SK-N-SH (cell line): Measurements from ENCODE around the gene PRPS1. TPM values are rescaled to one million over a fixed set of nuclear protein-coding genes. Genes with fewer than 3 reads are reported as not detected.

Source experiments
- CTCF ChIA-PET: fragments of 300-600, 350-600 bp; formaldehyde crosslinking; extraction: SDS; loops from one replicate; lab custom pipeline; 2021; lab: Yijun Ruan, JAX
- POLR2A ChIA-PET: fragments of 350-600 bp; sonication (Branson Sonifier 250); formaldehyde crosslinking; extraction: SDS; loops from one replicate; lab custom pipeline; 2020; ENCODE audit warnings: antibody characterized with exemption, inconsistent platforms; lab: Yijun Ruan, JAX
- DNase-seq: peaks from one replicate; pipeline ENCODE4 v3.0.0; 2012
- H2AFZ ChIP-seq: fragments of 200-600 bp; sonication (generic); 2 replicates; pipeline ENCODE4 v1.8.1; 2016; ENCODE audit warnings: antibody characterized with exemption, mild to moderate bottlenecking, low read depth
- H3F3A ChIP-seq: fragments of 200-600 bp; sonication (generic); replicated peaks from 2 replicates; pipeline ENCODE3; 2016; ENCODE audit warnings: antibody characterized with exemption, mild to moderate bottlenecking; ENCODE audit not compliant: insufficient read depth
- H3K27ac ChIP-seq, 2 experiments: fragments of 200-500 bp in 1 of 2; fragments of 200-600 bp in 1 of 2; sonication (Bioruptor generic) in 1 of 2; sonication (generic), shearing (Covaris generic) in 1 of 2; 2 replicates each; pipeline versions ENCODE4 v1.5.1 to v1.6.1; 2014 to 2016; ENCODE audit warnings: low read depth in 2 of 2, inconsistent platforms in 1 of 2, low read length in 1 of 2, mild to moderate bottlenecking in 1 of 2, mixed read lengths in 1 of 2
- H3K27me3 ChIP-seq: fragments of 200-600 bp; sonication (generic), shearing (Covaris generic); 2 replicates; pipeline ENCODE4 v1.6.1; 2016; ENCODE audit warnings: mixed run types; ENCODE audit not compliant: insufficient read depth
- H3K36me3 ChIP-seq, 2 experiments: fragments of 200-500 bp in 1 of 2; fragments of 200-600 bp in 1 of 2; sonication (Bioruptor generic) in 1 of 2; sonication (generic) in 1 of 2; replicated peaks in 1 of 2; 2 replicates each; pipeline versions ENCODE3 to v1.5.1; 2014 to 2016; ENCODE audit warnings: low read length in 1 of 2, mild to moderate bottlenecking in 1 of 2; ENCODE audit not compliant: insufficient read depth in 2 of 2, control insufficient read depth in 1 of 2
- H3K4me1 ChIP-seq, 2 experiments: fragments of 200-500 bp in 1 of 2; fragments of 200-600 bp in 1 of 2; sonication (Bioruptor generic) in 1 of 2; sonication (generic), shearing (Covaris generic) in 1 of 2; 2 replicates each; pipeline versions ENCODE4 v1.5.1 to v1.6.1; 2014 to 2016; ENCODE audit warnings: low read depth in 1 of 2, low read length in 1 of 2, mixed run types in 1 of 2; ENCODE audit not compliant: insufficient read depth in 2 of 2, control insufficient read depth in 1 of 2
- H3K4me2 ChIP-seq: fragments of 200-600 bp; sonication (generic), shearing (Covaris generic); 2 replicates; pipeline ENCODE4 v1.6.1; 2017; ENCODE audit warnings: mixed run types
- H3K4me3 ChIP-seq, 2 experiments: fragments of 200-500 bp in 1 of 2; fragments of 200-600 bp in 1 of 2; sonication (Bioruptor generic) in 1 of 2; sonication (generic), shearing (Covaris generic) in 1 of 2; 2 replicates each; pipeline versions ENCODE4 v1.5.1 to v1.8.1; 2014 to 2016; ENCODE audit warnings: low read depth in 2 of 2, inconsistent platforms in 1 of 2, low read length in 1 of 2, mild to moderate bottlenecking in 1 of 2, mixed read lengths in 1 of 2, moderate library complexity in 1 of 2
- H3K79me2 ChIP-seq: fragments of 200-600 bp; sonication (generic); 2 replicates; pipeline ENCODE4 v1.8.1; 2017; ENCODE audit warnings: mild to moderate bottlenecking; ENCODE audit not compliant: insufficient read depth
- H3K9ac ChIP-seq: fragments of 200-600 bp; sonication (generic); 2 replicates; pipeline ENCODE4 v1.6.1; 2017; ENCODE audit warnings: mixed run types
- H3K9me2 ChIP-seq: fragments of 200-600 bp; sonication (generic); 2 replicates; pipeline ENCODE4 v1.6.1; 2017; ENCODE audit warnings: mixed run types
- H3K9me3 ChIP-seq: fragments of 200-600 bp; sonication (generic); 2 replicates; pipeline ENCODE4 v1.6.1; 2017; ENCODE audit warnings: mixed run types, mild to moderate bottlenecking, moderate library complexity
- H4K20me1 ChIP-seq: fragments of 200-600 bp; sonication (generic); 2 replicates; pipeline ENCODE4 v1.6.1; 2017; ENCODE audit warnings: mild to moderate bottlenecking, mixed run types; ENCODE audit not compliant: insufficient read depth
- CTCF ChIP-seq: fragments of 200-600 bp; sonication (generic); IDR thresholded peaks from 2 replicates; pipeline ENCODE4 v1.6.1; 2017; ENCODE audit warnings: antibody characterized with exemption, mild to moderate bottlenecking, moderate library complexity
- EZH2phosphoT487 ChIP-seq: fragments of 200-600 bp; sonication (generic); IDR thresholded peaks from 2 replicates; pipeline ENCODE4 v1.6.1; 2017; ENCODE audit warnings: low read depth, mixed run types, mild to moderate bottlenecking, antibody characterized with exemption, moderate library complexity, borderline replicate concordance
- FOSL2 ChIP-seq: IDR thresholded peaks from 2 replicates; pipeline ENCODE4 v1.4.0; 2012; ENCODE audit warnings: low read depth, mild to moderate bottlenecking, moderate library complexity, borderline replicate concordance
- GATA2 ChIP-seq: sonication (generic); formaldehyde crosslinking; IDR thresholded peaks from 2 replicates; pipeline ENCODE4 v1.5.0; 2020; ENCODE audit warnings: mild to moderate bottlenecking, missing genetic modification reagents
- JUND ChIP-seq: IDR thresholded peaks from 2 replicates; pipeline ENCODE4 v1.4.0; 2012
- MAX ChIP-seq: IDR thresholded peaks from 2 replicates; pipeline ENCODE4 v1.4.0; 2012; ENCODE audit warnings: low read depth
- MXI1 ChIP-seq: IDR thresholded peaks from 2 replicates; pipeline ENCODE4 v1.6.1; 2012; ENCODE audit warnings: mild to moderate bottlenecking, low read depth, low read length, improper control_type of control experiment
- NFIC ChIP-seq: IDR thresholded peaks from 2 replicates; pipeline ENCODE4 v1.4.0; 2012; ENCODE audit warnings: borderline replicate concordance
- RCOR1 ChIP-seq: fragments of 150-350 bp; IDR thresholded peaks from 2 replicates; pipeline ENCODE4 v1.6.1; 2017; ENCODE audit warnings: antibody characterized with exemption, low read length
- RXRA ChIP-seq: IDR thresholded peaks from 2 replicates; pipeline ENCODE4 v1.4.0; 2012; ENCODE audit warnings: low read depth, mild to moderate bottlenecking, borderline replicate concordance
- TCF12 ChIP-seq: IDR thresholded peaks from 2 replicates; pipeline ENCODE4 v1.4.0; 2012
- TEAD4 ChIP-seq: IDR thresholded peaks from 2 replicates; pipeline ENCODE4 v1.4.0; 2012; ENCODE audit warnings: mild to moderate bottlenecking, borderline replicate concordance; ENCODE audit not compliant: insufficient read depth
- USF1 ChIP-seq: IDR thresholded peaks from 2 replicates; pipeline ENCODE4 v1.4.0; 2012; ENCODE audit warnings: low read depth, borderline replicate concordance
- WGBS: methylation state at CpG from one replicate; pipeline ENCODE4 v1.1.6; 2017; ENCODE audit warnings: low lambda C conversion rate; 5-methylcytosine and 5-hydroxymethylcytosine counted together
- polyA plus RNA-seq, 3 experiments: library from polyadenylated mRNA; depleted of rRNA; stranded (reverse); fragments of >200 nt; gene quantifications; 2 replicates each; pipeline ENCODE4 v1.2.3, GENCODE V29; 2012
- TF ChIP-seq, protein P1 (sequence below): IDR thresholded peaks from 2 replicates; pipeline ENCODE4 v1.4.0; 2012; ENCODE audit warnings: low read depth, borderline replicate concordance
- TF ChIP-seq, protein P2 (sequence below): fragments of 150-350 bp; IDR thresholded peaks from 2 replicates; pipeline ENCODE4 v1.6.1; 2016; ENCODE audit warnings: mild to moderate bottlenecking, low read depth, low read length

PRPS1 gene
- polyA plus RNA-seq, 1 of the 3 experiments (the other 2 are of a cell fraction), result 42.3 TPM

GRCh38 chrX:107599450-107599861, 28.9 kb upstream of the PRPS1 start:
- DNase-seq, result no peak
- CTCF ChIA-PET, result no interaction called here
- POLR2A ChIA-PET, result no interaction called here
- no peak overlapping the region for H3K4me2 ChIP-seq
- H3K36me3 ChIP-seq, result no peaks in the 10 kb centered on the region
- WGBS, result 57% methylated on average over 4 of the region's 5 CpGs
- H3K9me2 ChIP-seq, result no peaks in the 10 kb centered on the region
- no peaks in the 10 kb centered on the region; the same call in 1 of the 2 replicates for H3K27me3 ChIP-seq
- no peak overlapping the region for H3K4me3 ChIP-seq
- H3K9me3 ChIP-seq, result no peaks in the 10 kb centered on the region
- no peak overlapping the region for H3K9ac ChIP-seq
- no peaks in the 10 kb centered on the region for H3K79me2 ChIP-seq
- H3K4me1 ChIP-seq, result no peaks in the 10 kb centered on the region
- H3K27ac ChIP-seq, result no peak overlapping the region
- H2AFZ ChIP-seq, result no peak overlapping the region
- no peaks in the 10 kb centered on the region for H3F3A ChIP-seq
- no peaks in the 10 kb centered on the region for H4K20me1 ChIP-seq
- TF ChIP-seq NFIC (no peak), RCOR1 (no peak), JUND (no peak)
- TF ChIP-seq, protein P1, sequence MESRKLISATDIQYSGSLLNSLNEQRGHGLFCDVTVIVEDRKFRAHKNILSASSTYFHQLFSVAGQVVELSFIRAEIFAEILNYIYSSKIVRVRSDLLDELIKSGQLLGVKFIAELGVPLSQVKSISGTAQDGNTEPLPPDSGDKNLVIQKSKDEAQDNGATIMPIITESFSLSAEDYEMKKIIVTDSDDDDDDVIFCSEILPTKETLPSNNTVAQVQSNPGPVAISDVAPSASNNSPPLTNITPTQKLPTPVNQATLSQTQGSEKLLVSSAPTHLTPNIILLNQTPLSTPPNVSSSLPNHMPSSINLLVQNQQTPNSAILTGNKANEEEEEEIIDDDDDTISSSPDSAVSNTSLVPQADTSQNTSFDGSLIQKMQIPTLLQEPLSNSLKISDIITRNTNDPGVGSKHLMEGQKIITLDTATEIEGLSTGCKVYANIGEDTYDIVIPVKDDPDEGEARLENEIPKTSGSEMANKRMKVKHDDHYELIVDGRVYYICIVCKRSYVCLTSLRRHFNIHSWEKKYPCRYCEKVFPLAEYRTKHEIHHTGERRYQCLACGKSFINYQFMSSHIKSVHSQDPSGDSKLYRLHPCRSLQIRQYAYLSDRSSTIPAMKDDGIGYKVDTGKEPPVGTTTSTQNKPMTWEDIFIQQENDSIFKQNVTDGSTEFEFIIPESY, result no peak
- TF ChIP-seq, protein P2, sequence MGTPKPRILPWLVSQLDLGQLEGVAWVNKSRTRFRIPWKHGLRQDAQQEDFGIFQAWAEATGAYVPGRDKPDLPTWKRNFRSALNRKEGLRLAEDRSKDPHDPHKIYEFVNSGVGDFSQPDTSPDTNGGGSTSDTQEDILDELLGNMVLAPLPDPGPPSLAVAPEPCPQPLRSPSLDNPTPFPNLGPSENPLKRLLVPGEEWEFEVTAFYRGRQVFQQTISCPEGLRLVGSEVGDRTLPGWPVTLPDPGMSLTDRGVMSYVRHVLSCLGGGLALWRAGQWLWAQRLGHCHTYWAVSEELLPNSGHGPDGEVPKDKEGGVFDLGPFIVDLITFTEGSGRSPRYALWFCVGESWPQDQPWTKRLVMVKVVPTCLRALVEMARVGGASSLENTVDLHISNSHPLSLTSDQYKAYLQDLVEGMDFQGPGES, result no peak

DNA sequence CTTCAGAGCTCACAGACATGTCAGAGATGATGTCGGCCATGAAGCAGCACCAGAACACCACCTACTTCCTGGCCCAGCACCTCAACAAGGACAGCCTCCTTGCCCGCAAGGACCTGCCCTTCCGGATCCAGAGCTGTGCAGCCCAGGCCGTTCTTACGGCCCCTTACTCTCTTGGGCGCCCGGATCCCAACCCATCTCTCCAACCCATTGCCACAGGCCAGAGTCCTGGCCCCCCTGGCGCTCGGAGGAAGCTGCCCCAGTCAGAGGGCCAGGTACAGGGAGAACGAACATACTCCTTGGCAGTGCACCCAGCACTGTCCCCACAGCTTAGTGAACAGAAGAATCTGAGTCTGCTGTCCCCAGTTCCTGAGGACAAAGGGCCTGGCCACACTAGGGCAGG, 27.9 kb upstream of the PRPS1 start:
- Histone ChIP-seq H3K27ac (no peak overlapping the region), H3K9ac (no peak overlapping the region), H3K9me3 (no peaks in the 10 kb centered on the region), H2AFZ (no peak overlapping the region), H3K4me1 (no peaks in the 10 kb centered on the region), H3K27me3 (no peaks in the 10 kb centered on the region; the same call in 1 of the 2 replicates), H4K20me1 (no peaks in the 10 kb centered on the region), H3F3A (no peaks in the 10 kb centered on the region), H3K4me2 (no peak overlapping the region), H3K79me2 (no peaks in the 10 kb centered on the region), H3K4me3 (no peak overlapping the region)
- POLR2A ChIA-PET, result no interaction called here
- CTCF ChIA-PET, result interaction anchor here (0.6 to 0.8 kb wide), 2 partner anchors 11 to 212 kb away, joined by 3 read pairs; no protein-coding TSS in a partner anchor
- WGBS, result 51% methylated on average over 8 of the region's 10 CpGs
- TF ChIP-seq JUND (no peak), CTCF (no peak), TEAD4 (no peak), GATA2 (CRISPR knock-in tag) (no peak), EZH2phosphoT487 (no peak), RXRA (no peak), FOSL2 (no peak), NFIC (no peak), MXI1 (no peak), USF1 (no peak), MAX (no peak), TCF12 (no peak), RCOR1 (no peak)
- TF ChIP-seq, all 33 proteins: peak for 0
- no peaks in the 10 kb centered on the region for H3K9me2 ChIP-seq
- no peaks in the 10 kb centered on the region for H3K36me3 ChIP-seq
- DNase-seq, result no peak
